ENCODE data around the gene FXN.

GRCh38 chr9:69136185-69136584, 100.6 kb downstream of the FXN start:
- TF ChIP-seq EZH2 (IDR thresholded peaks at IDR 0.05; ENCODE audit: borderline replicate concordance, low read depth, low read length, severe bottlenecking) (no peak), CTCF (IDR thresholded peaks at IDR 0.05; ENCODE audit: extremely low read depth in 1 of 2, insufficient read depth in 1 of 2, low read depth in 1 of 2, low read length in 2 of 2) (no peak), MAX (IDR thresholded peaks at IDR 0.05; ENCODE audit: insufficient read depth, insufficient read length) (no peak), POLR2A (IDR thresholded peaks at IDR 0.05; ENCODE audit: low read depth, low read length) (no peak), POLR2AphosphoS5 (IDR thresholded peaks at IDR 0.05; ENCODE audit: insufficient read depth, low read depth, low read length) (no peak), JUN (IDR thresholded peaks at IDR 0.05; ENCODE audit: borderline replicate concordance, insufficient read depth, insufficient read length, low read depth) (no peak), FOS (IDR thresholded peaks at IDR 0.05; ENCODE audit: borderline replicate concordance, insufficient read depth, low read length) (no peak), MYC (IDR thresholded peaks at IDR 0.05; ENCODE audit: low read depth, low read length) (no peak)
